Measurements from ENCODE around the gene TFDP2.

DNA sequence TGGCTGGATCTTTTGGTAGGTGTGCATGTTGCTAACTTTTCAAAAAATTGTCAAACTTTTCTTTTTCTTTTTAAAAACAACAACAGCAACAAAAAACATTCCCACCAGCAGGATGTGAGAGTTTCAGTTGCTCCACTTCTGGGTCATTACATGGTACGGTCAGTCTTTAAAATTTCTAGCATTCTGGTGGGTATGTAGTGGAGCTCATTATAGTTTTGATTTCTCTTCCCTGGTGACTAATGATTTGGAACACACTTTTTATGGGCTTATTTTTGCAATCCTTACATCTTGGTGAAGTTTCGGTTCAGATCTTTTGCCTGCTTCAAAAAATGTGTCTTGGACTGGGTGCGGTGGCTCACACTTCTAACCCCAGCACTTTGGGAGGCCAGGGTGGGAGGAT lies 253.6 kb downstream of the TFDP2 start:
- TF ChIP-seq GATA2 (IDR thresholded peaks at IDR 0.05; ENCODE audit: low read depth, low read length) (no peak), GATA3 (IDR thresholded peaks at IDR 0.05; ENCODE audit: low read depth, low read length) (no peak)
